ENCODE measurements around the gene BBOF1.

- TF ChIP-seq, protein P1, sequence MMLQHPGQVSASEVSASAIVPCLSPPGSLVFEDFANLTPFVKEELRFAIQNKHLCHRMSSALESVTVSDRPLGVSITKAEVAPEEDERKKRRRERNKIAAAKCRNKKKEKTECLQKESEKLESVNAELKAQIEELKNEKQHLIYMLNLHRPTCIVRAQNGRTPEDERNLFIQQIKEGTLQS (IDR thresholded peaks at IDR 0.05): no peak
- TF ChIP-seq CTCF (IDR thresholded peaks at IDR 0.05; ENCODE audit: low read depth, low read length, missing input control) (no peak), YY1 (IDR thresholded peaks at IDR 0.05) (no peak)
These were observed 45.7 kb upstream of the BBOF1 start for GRCh38 chr14:73973497-73973896.

Data from liver (tissue), 3 donors.